Measurements from ENCODE around the gene JCHAIN.
"Not testable (repeated sequence)": the region's sequence is repeated elsewhere in the genome, so short reads cannot be mapped to it uniquely, and the experiment has no call there.

Gene JCHAIN

GRCh38 chr4:70687821-70688794 is 21.8 kb upstream of the JCHAIN start, which contains the start of gene UTP3:
UTP3 (plus strand) TSS chr4:70688532; CDS start chr4:70688678, 146 bp downstream.
- DNase-seq, result peak; percentile 90

- DNase-seq, result no peak
Measured at GRCh38 chr4:70687392-70687791, 21.1 kb upstream of the JCHAIN start.

- DNase-seq, result not testable (repeated sequence)
Measured at GRCh38 chr4:70682142-70682541, 15.8 kb upstream of the JCHAIN start.

GRCh38 chr4:70681704-70682103 is 15.4 kb upstream of the JCHAIN start:
- no peak for DNase-seq

- no peak for DNase-seq
Measured at GRCh38 chr4:70680934-70681333, 14.6 kb upstream of the JCHAIN start.

- DNase-seq, result no peak
Measured at GRCh38 chr4:70678383-70678999, 12.2 kb upstream of the JCHAIN start.

- DNase-seq, result no peak
Measured at GRCh38 chr4:70676554-70677090, 10.3 kb upstream of the JCHAIN start.

- no peak for DNase-seq
Measured at GRCh38 chr4:70674731-70675130, 8.4 kb upstream of the JCHAIN start.

- no peak for DNase-seq
Measured at GRCh38 chr4:70674191-70674590, 7.9 kb upstream of the JCHAIN start.

- no peak for DNase-seq
Measured at GRCh38 chr4:70671091-70671490, 4.8 kb upstream of the JCHAIN start.

- DNase-seq, result no peak
Measured at GRCh38 chr4:70670332-70671014, 4.2 kb upstream of the JCHAIN start.

- DNase-seq, result no peak
Measured at GRCh38 chr4:70667740-70668535, 1.6 kb upstream of the JCHAIN start.

GRCh38 chr4:70661309-70661922 is 4.9 kb downstream of the JCHAIN start:
- not testable (repeated sequence) for DNase-seq

GRCh38 chr4:70660106-70660505 is 6.2 kb downstream of the JCHAIN start:
- no peak for DNase-seq

GRCh38 chr4:70658418-70658817 is 7.9 kb downstream of the JCHAIN start:
- no peak for DNase-seq

- no peak for DNase-seq
Measured at GRCh38 chr4:70657326-70657725, 9.0 kb downstream of the JCHAIN start.

GRCh38 chr4:70654605-70655011 is 11.7 kb downstream of the JCHAIN start:
- DNase-seq, result no peak

- no peak for DNase-seq
Measured at GRCh38 chr4:70651864-70652506, 14.3 kb downstream of the JCHAIN start.

- DNase-seq, result not testable (repeated sequence)
Measured at GRCh38 chr4:70650741-70651140, 15.6 kb downstream of the JCHAIN start.

GRCh38 chr4:70640192-70640591 is 26.1 kb downstream of the JCHAIN start:
- no peak for DNase-seq

- DNase-seq, result no peak
Measured at GRCh38 chr4:70637239-70637913, 28.9 kb downstream of the JCHAIN start.
